Measurements from ENCODE around the gene PDE7B. TPM values are rescaled to one million over a fixed set of nuclear protein-coding genes. Genes with fewer than 3 reads are reported as not detected.

Gene PDE7B
- total RNA-seq, 4 donors from 2014 or later, result 15.4 to 28.6 (median 18.8) TPM

DNA sequence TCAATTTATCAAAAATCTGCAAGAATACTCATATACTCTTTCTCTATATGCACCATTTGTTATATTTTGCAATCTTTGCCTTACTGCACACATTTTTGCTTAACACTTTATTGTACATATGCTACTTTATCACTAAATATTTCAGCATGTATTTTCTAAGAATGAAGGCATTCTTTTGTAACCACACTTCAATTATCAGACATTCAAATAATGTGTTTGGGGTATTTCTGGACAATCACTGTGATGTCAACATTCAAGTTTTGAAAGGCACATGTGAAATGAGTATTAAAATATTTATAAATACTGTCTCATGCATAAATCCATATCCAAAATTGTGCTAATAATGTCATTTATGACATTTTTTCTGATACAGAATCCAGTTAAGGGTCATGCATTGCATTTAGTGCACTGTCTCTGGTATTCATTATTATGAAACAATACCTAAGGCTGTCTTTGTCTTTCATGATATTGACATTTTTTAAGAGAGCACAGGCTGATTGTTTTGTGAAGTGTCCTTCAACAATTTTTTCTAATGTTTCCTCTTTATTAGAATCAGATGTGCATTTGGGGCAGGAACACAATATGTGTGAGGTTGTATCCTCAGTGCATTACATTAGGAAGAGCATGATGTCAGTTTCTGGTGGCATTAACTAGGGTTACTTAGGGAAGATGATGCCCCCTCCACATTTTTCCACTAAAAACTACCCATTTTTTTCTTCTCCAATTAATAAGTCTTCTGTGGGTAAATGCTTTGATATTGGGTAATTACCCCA is 292.9 kb downstream of the PDE7B start:
- H3K36me3 ChIP-seq, result no peaks in the 10 kb centered on the region
- no peak for DNase-seq
- H3K9me3 ChIP-seq, result no peaks in the 10 kb centered on the region
- H3K27me3 ChIP-seq, result no peaks in the 10 kb centered on the region
- TF ChIP-seq, protein P1, sequence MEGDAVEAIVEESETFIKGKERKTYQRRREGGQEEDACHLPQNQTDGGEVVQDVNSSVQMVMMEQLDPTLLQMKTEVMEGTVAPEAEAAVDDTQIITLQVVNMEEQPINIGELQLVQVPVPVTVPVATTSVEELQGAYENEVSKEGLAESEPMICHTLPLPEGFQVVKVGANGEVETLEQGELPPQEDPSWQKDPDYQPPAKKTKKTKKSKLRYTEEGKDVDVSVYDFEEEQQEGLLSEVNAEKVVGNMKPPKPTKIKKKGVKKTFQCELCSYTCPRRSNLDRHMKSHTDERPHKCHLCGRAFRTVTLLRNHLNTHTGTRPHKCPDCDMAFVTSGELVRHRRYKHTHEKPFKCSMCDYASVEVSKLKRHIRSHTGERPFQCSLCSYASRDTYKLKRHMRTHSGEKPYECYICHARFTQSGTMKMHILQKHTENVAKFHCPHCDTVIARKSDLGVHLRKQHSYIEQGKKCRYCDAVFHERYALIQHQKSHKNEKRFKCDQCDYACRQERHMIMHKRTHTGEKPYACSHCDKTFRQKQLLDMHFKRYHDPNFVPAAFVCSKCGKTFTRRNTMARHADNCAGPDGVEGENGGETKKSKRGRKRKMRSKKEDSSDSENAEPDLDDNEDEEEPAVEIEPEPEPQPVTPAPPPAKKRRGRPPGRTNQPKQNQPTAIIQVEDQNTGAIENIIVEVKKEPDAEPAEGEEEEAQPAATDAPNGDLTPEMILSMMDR (IDR thresholded peaks at IDR 0.05), result no peak
- intact Hi-C loops (cut with DNase I; ENCODE audit: low total_unique reads), result no loop called here
- no peak overlapping the region for H3K27ac ChIP-seq
- no peaks in the 10 kb centered on the region for H3K4me1 ChIP-seq
- no peak overlapping the region for H3K4me3 ChIP-seq

DNA sequence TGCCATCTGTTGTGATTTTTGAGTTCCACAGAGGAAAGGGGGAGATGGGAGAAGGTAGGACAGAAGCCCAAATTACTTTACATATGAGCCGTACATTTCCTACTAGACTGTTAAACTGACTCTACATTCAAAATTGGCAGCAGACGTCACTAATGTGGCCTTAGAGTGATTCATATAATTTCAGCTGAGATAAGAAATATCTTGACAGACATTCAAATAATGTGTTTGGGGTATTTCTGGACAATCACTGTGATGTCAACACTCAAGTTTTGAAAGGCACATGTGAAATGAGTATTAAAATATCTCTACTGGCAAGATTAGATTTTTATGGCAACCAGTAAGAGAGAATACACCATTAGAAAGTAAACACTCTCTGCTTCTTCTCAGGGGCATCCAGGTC is 294.6 kb downstream of the PDE7B start:
- H3K4me3 ChIP-seq, result no peak overlapping the region
- intact Hi-C loops (cut with DNase I; ENCODE audit: low total_unique reads), result no loop called here
- no peaks in the 10 kb centered on the region for H3K4me1 ChIP-seq
- DNase-seq, result no peak
- H3K27ac ChIP-seq, result no peak overlapping the region
- no peaks in the 10 kb centered on the region for H3K9me3 ChIP-seq
- no peaks in the 10 kb centered on the region for H3K27me3 ChIP-seq
- no peaks in the 10 kb centered on the region for H3K36me3 ChIP-seq
- TF ChIP-seq, protein P1 (IDR thresholded peaks at IDR 0.05), result no peak
- no peak for TF ChIP-seq POLR2A (IDR thresholded peaks at IDR 0.05)

DNA sequence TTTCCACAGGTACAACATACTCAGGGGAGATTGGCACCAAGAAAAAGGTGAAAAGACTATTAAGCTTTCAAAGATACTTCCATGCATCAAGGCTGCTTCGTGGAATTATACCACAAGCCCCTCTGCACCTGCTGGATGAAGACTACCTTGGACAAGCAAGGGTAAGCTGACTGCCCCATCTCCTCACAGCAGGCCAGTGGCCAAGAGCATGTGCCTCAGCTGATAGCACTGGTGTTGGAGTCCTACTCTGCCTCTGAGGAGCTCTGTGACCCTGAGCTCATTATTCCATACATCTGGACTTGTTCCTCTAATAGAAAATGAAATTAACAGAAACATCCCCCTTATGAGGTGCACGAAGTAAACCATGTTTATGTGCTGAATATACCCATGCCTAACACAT is 295.8 kb downstream of the PDE7B start:
- TF ChIP-seq, protein P1 (IDR thresholded peaks at IDR 0.05), result no peak
- TF ChIP-seq POLR2A (IDR thresholded peaks at IDR 0.05), result no peak
- no peak for DNase-seq

DNA sequence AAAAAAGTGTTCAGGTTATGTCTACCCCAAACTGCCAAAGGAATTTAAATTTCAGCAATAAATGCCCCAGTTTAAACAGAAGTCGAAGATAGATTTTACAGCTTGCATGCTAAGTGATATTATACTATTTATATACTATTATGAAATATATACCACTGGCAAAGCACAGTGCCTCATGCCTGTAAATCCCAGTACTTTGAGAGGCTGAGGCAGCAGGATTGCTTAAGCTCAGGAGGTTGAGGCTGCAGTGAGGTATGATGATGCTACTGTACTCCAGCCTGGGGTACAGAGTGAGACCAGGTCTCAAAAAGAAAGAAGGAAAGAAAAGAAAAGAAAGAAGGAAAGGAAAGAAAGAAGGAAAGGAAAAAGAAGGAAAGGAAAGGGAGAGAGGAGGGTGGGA is 296.6 kb downstream of the PDE7B start:
- TF ChIP-seq, protein P1 (IDR thresholded peaks at IDR 0.05), result no peak
- TF ChIP-seq POLR2A (IDR thresholded peaks at IDR 0.05), result no peak

More for the DNA sequence above, 295.8 kb downstream of the PDE7B start:
- Histone ChIP-seq H3K4me3 (no peak overlapping the region), H3K27me3 (no peaks in the 10 kb centered on the region), H3K27ac (no peak overlapping the region), H3K9me3 (no peaks in the 10 kb centered on the region), H3K4me1 (no peaks in the 10 kb centered on the region), H3K36me3 (no peaks in the 10 kb centered on the region)
- intact Hi-C loops (cut with DNase I; ENCODE audit: low total_unique reads), result no loop called here

DNA sequence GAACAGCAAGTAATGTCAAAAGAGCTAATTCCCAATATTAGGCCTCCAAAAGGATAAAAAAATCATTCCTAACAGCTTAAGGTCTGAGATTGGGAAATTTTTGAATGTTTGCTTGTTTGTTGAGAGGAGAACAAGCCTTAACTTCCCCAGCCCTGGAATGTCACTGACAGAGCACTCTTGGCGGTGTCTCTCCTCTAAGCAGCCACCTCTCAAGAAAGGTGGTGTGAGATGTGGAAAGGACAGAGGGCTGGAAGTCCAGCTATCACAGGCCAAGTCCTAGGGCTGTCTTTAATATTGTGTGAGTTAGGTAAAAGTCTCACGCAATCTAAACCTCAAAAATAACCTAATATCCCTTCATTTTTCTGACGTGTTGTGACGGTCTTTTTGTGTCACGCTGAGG is 297.0 kb downstream of the PDE7B start:
- Histone ChIP-seq H3K36me3 (no peaks in the 10 kb centered on the region), H3K27me3 (no peaks in the 10 kb centered on the region), H3K9me3 (no peaks in the 10 kb centered on the region), H3K27ac (no peak overlapping the region), H3K4me1 (no peaks in the 10 kb centered on the region), H3K4me3 (no peak overlapping the region)
- TF ChIP-seq, protein P1 (IDR thresholded peaks at IDR 0.05), result no peak
- no peak for TF ChIP-seq POLR2A (IDR thresholded peaks at IDR 0.05)
- intact Hi-C loops (cut with DNase I; ENCODE audit: low total_unique reads), result no loop called here
- DNase-seq, result no peak

More for the DNA sequence above, 296.6 kb downstream of the PDE7B start:
- no peak overlapping the region for H3K27ac ChIP-seq
- intact Hi-C loops (cut with DNase I; ENCODE audit: low total_unique reads), result no loop called here
- no peak overlapping the region for H3K4me3 ChIP-seq
- H3K4me1 ChIP-seq, result no peaks in the 10 kb centered on the region
- DNase-seq, result no peak
- H3K9me3 ChIP-seq, result no peaks in the 10 kb centered on the region
- no peaks in the 10 kb centered on the region for H3K36me3 ChIP-seq
- no peaks in the 10 kb centered on the region for H3K27me3 ChIP-seq

Measured in uterus (tissue), 4 donors.